PC-3 (cell line): ENCODE data around the gene PTPRN2.

Experiments
- EZH2 ChIP-seq: fragments of 300-600 bp; sonication (generic); IDR thresholded peaks from one replicate; pipeline ENCODE4 v1.6.1; 2017; ENCODE audit warnings: antibody characterized with exemption, mild to moderate bottlenecking, low read length; ENCODE audit not compliant: unreplicated experiment
- EZH2phosphoT487 ChIP-seq: fragments of 300-600 bp; sonication (generic); IDR thresholded peaks from 2 replicates; pipeline ENCODE4 v1.6.1; 2018; ENCODE audit warnings: mild to moderate bottlenecking, antibody characterized with exemption, low read length, borderline replicate concordance
- TF ChIP-seq, protein P1 (sequence below): fragments of 300-600 bp; sonication (generic); conservative IDR thresholded peaks from 2 replicates; pipeline ENCODE4 v1.5.1; 2017; ENCODE audit warnings: antibody characterized with exemption, low read depth, mild to moderate bottlenecking, low read length

DNA sequence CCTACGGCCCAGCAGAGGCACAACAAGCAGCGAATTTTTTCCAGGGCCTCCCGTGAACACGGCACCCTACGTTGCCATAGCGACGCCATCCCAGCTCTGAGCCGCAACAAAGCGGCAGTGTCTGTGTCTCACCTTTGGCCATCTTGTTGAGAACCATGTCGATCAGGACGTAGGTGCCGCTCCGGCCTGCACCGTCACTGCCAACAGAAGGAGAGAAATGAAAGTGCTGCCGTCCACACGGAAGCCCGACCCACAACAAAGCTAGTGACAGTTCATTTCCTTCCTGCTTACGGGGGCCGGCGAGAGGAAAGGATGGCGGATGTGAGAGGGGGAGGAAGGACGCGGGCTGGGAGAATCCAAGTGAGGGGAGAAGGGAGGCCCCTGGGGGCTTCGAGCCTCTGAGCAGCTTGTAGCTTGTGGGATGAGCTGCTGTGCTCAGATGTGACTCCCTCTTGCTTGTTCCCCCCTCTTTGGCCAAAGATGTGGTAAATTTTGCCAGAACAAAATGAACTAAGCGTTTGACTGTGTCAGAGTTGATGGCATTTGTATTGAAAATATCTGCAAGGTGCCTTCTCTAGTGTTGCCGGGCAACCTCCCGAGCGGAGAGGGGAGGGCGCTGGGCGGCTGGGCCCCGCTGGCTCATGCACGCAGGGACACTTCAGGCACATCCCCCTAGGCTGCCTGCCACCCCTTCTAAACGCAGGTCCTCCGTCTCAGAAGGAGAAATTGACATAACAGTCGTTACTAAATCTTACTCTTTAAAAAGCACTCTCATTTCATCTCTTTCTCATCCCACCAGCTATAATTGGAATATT lies 1018.6 kb downstream of the PTPRN2 start:
- TF ChIP-seq, protein P1, sequence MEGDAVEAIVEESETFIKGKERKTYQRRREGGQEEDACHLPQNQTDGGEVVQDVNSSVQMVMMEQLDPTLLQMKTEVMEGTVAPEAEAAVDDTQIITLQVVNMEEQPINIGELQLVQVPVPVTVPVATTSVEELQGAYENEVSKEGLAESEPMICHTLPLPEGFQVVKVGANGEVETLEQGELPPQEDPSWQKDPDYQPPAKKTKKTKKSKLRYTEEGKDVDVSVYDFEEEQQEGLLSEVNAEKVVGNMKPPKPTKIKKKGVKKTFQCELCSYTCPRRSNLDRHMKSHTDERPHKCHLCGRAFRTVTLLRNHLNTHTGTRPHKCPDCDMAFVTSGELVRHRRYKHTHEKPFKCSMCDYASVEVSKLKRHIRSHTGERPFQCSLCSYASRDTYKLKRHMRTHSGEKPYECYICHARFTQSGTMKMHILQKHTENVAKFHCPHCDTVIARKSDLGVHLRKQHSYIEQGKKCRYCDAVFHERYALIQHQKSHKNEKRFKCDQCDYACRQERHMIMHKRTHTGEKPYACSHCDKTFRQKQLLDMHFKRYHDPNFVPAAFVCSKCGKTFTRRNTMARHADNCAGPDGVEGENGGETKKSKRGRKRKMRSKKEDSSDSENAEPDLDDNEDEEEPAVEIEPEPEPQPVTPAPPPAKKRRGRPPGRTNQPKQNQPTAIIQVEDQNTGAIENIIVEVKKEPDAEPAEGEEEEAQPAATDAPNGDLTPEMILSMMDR: no peak
- TF ChIP-seq EZH2 (no peak), EZH2phosphoT487 (no peak)
